ENCODE results near the gene FRYL.
A peak's percentile ranks its signal among the peaks of the same experiment; 100 is the strongest.
"Not testable (repeated sequence)": the region's sequence is repeated elsewhere in the genome, so short reads cannot be mapped to it uniquely, and the experiment has no call there.

Gene FRYL

GRCh38 chr4:48692044-48692443, 88.0 kb downstream of the FRYL start:
- no peak for DNase-seq (ENCODE audit: low read depth)
- Histone ChIP-seq H3K36me3 (ENCODE audit: control insufficient read depth, insufficient read depth, low read length, severe bottlenecking) (no peaks in the 10 kb centered on the region), H3K4me1 (ENCODE audit: control insufficient read depth, insufficient read depth, low read length) (no peaks in the 10 kb centered on the region), H3K9ac (ENCODE audit: low read length) (no peak overlapping the region), H3K27me3 (replicated peaks; ENCODE audit: control insufficient read depth, insufficient read depth, low read length) (no peaks in the 10 kb centered on the region), H3K9me3 (ENCODE audit: control insufficient read depth, low read length) (no peaks in the 10 kb centered on the region), H3K4me3 (ENCODE audit: low read length) (no peak overlapping the region)

GRCh38 chr4:48688953-48689352, 91.1 kb downstream of the FRYL start:
- no peak overlapping the region for H3K4me3 ChIP-seq (ENCODE audit: low read length)
- no peaks in the 10 kb centered on the region for H3K4me1 ChIP-seq (ENCODE audit: control insufficient read depth, insufficient read depth, low read length)
- H3K9me3 ChIP-seq (ENCODE audit: control insufficient read depth, low read length): no peaks in the 10 kb centered on the region
- no peaks in the 10 kb centered on the region for H3K36me3 ChIP-seq (ENCODE audit: control insufficient read depth, insufficient read depth, low read length, severe bottlenecking)
- DNase-seq (ENCODE audit: low read depth): no peak
- H3K9ac ChIP-seq (ENCODE audit: low read length): no peak overlapping the region
- no peaks in the 10 kb centered on the region for H3K27me3 ChIP-seq (replicated peaks; ENCODE audit: control insufficient read depth, insufficient read depth, low read length)

- Histone ChIP-seq H3K4me1 (ENCODE audit: control insufficient read depth, insufficient read depth, low read length) (no peaks in the 10 kb centered on the region), H3K9me3 (ENCODE audit: control insufficient read depth, low read length) (no peaks in the 10 kb centered on the region), H3K4me3 (ENCODE audit: low read length) (no peak overlapping the region), H3K9ac (ENCODE audit: low read length) (no peak overlapping the region), H3K27me3 (replicated peaks; ENCODE audit: control insufficient read depth, insufficient read depth, low read length) (no peaks in the 10 kb centered on the region), H3K36me3 (ENCODE audit: control insufficient read depth, insufficient read depth, low read length, severe bottlenecking) (no peaks in the 10 kb centered on the region)
- no peak for DNase-seq (ENCODE audit: low read depth)
Measured at GRCh38 chr4:48687313-48688051, 92.6 kb downstream of the FRYL start.

GRCh38 chr4:48686369-48686768, 93.7 kb downstream of the FRYL start:
- H3K4me3 ChIP-seq (ENCODE audit: low read length): no peak overlapping the region
- no peak overlapping the region for H3K9ac ChIP-seq (ENCODE audit: low read length)
- H3K4me1 ChIP-seq (ENCODE audit: control insufficient read depth, insufficient read depth, low read length): no peaks in the 10 kb centered on the region

GRCh38 chr4:48683784-48684666, 96.1 kb downstream of the FRYL start:
- no peak for DNase-seq (ENCODE audit: low read depth)
- no peak overlapping the region for H3K9ac ChIP-seq (ENCODE audit: low read length)
- H3K36me3 ChIP-seq (ENCODE audit: control insufficient read depth, insufficient read depth, low read length, severe bottlenecking): no peaks in the 10 kb centered on the region
- H3K9me3 ChIP-seq (ENCODE audit: control insufficient read depth, low read length): no peaks in the 10 kb centered on the region
- H3K27me3 ChIP-seq (replicated peaks; ENCODE audit: control insufficient read depth, insufficient read depth, low read length): no peaks in the 10 kb centered on the region
- H3K4me3 ChIP-seq (ENCODE audit: low read length): no peak overlapping the region
- H3K4me1 ChIP-seq (ENCODE audit: control insufficient read depth, insufficient read depth, low read length): no peaks in the 10 kb centered on the region

More at GRCh38 chr4:48686369-48686768, 93.7 kb downstream of the FRYL start:
- no peaks in the 10 kb centered on the region for H3K9me3 ChIP-seq (ENCODE audit: control insufficient read depth, low read length)
- DNase-seq (ENCODE audit: low read depth): no peak
- no peaks in the 10 kb centered on the region for H3K27me3 ChIP-seq (replicated peaks; ENCODE audit: control insufficient read depth, insufficient read depth, low read length)
- H3K36me3 ChIP-seq (ENCODE audit: control insufficient read depth, insufficient read depth, low read length, severe bottlenecking): no peaks in the 10 kb centered on the region

GRCh38 chr4:48682870-48683269, 97.2 kb downstream of the FRYL start:
- H3K4me3 ChIP-seq (ENCODE audit: low read length); H3K4me1 ChIP-seq (ENCODE audit: control insufficient read depth, insufficient read depth, low read length); DNase-seq (ENCODE audit: low read depth); H3K9me3 ChIP-seq (ENCODE audit: control insufficient read depth, low read length); H3K9ac ChIP-seq (ENCODE audit: low read length); H3K36me3 ChIP-seq (ENCODE audit: control insufficient read depth, insufficient read depth, low read length, severe bottlenecking); H3K27me3 ChIP-seq (replicated peaks; ENCODE audit: control insufficient read depth, insufficient read depth, low read length): not testable (repeated sequence)

GRCh38 chr4:48681856-48682255, 98.2 kb downstream of the FRYL start:
- DNase-seq (ENCODE audit: low read depth): peak; percentile 44
- Histone ChIP-seq H3K36me3 (ENCODE audit: control insufficient read depth, insufficient read depth, low read length, severe bottlenecking) (no peaks in the 10 kb centered on the region), H3K9me3 (ENCODE audit: control insufficient read depth, low read length) (no peaks in the 10 kb centered on the region), H3K27me3 (replicated peaks; ENCODE audit: control insufficient read depth, insufficient read depth, low read length) (no peaks in the 10 kb centered on the region), H3K4me1 (ENCODE audit: control insufficient read depth, insufficient read depth, low read length) (no peaks in the 10 kb centered on the region), H3K4me3 (ENCODE audit: low read length) (no peak overlapping the region), H3K9ac (ENCODE audit: low read length) (no peak overlapping the region)

GRCh38 chr4:48680848-48681568, 99.1 kb downstream of the FRYL start:
- Histone ChIP-seq H3K36me3 (ENCODE audit: control insufficient read depth, insufficient read depth, low read length, severe bottlenecking) (no peaks in the 10 kb centered on the region), H3K9ac (ENCODE audit: low read length) (no peak overlapping the region), H3K9me3 (ENCODE audit: control insufficient read depth, low read length) (no peaks in the 10 kb centered on the region), H3K27me3 (replicated peaks; ENCODE audit: control insufficient read depth, insufficient read depth, low read length) (no peaks in the 10 kb centered on the region), H3K4me1 (ENCODE audit: control insufficient read depth, insufficient read depth, low read length) (no peaks in the 10 kb centered on the region), H3K4me3 (ENCODE audit: low read length) (no peak overlapping the region)
- DNase-seq (ENCODE audit: low read depth): no peak

GRCh38 chr4:48673537-48673936, 106.5 kb downstream of the FRYL start:
- H3K9me3 ChIP-seq (ENCODE audit: control insufficient read depth, low read length): no peaks in the 10 kb centered on the region
- H3K36me3 ChIP-seq (ENCODE audit: control insufficient read depth, insufficient read depth, low read length, severe bottlenecking): no peaks in the 10 kb centered on the region
- no peak overlapping the region for H3K4me3 ChIP-seq (ENCODE audit: low read length)
- DNase-seq (ENCODE audit: low read depth): no peak
- H3K9ac ChIP-seq (ENCODE audit: low read length): no peak overlapping the region
- no peaks in the 10 kb centered on the region for H3K27me3 ChIP-seq (replicated peaks; ENCODE audit: control insufficient read depth, insufficient read depth, low read length)
- H3K4me1 ChIP-seq (ENCODE audit: control insufficient read depth, insufficient read depth, low read length): no peaks in the 10 kb centered on the region

- Histone ChIP-seq H3K4me1 (ENCODE audit: control insufficient read depth, insufficient read depth, low read length) (no peaks in the 10 kb centered on the region), H3K27me3 (replicated peaks; ENCODE audit: control insufficient read depth, insufficient read depth, low read length) (no peaks in the 10 kb centered on the region), H3K36me3 (ENCODE audit: control insufficient read depth, insufficient read depth, low read length, severe bottlenecking) (no peaks in the 10 kb centered on the region), H3K9ac (ENCODE audit: low read length) (no peak overlapping the region), H3K4me3 (ENCODE audit: low read length) (no peak overlapping the region), H3K9me3 (ENCODE audit: control insufficient read depth, low read length) (no peaks in the 10 kb centered on the region)
- no peak for DNase-seq (ENCODE audit: low read depth)
Measured at GRCh38 chr4:48670587-48670986, 109.5 kb downstream of the FRYL start.

- H3K9ac ChIP-seq (ENCODE audit: low read length): no peak overlapping the region
- DNase-seq (ENCODE audit: low read depth): no peak
- no peaks in the 10 kb centered on the region for H3K9me3 ChIP-seq (ENCODE audit: control insufficient read depth, low read length)
- H3K4me3 ChIP-seq (ENCODE audit: low read length): no peak overlapping the region
- H3K27me3 ChIP-seq (replicated peaks; ENCODE audit: control insufficient read depth, insufficient read depth, low read length): no peaks in the 10 kb centered on the region
- H3K4me1 ChIP-seq (ENCODE audit: control insufficient read depth, insufficient read depth, low read length): no peaks in the 10 kb centered on the region
- H3K36me3 ChIP-seq (ENCODE audit: control insufficient read depth, insufficient read depth, low read length, severe bottlenecking): no peaks in the 10 kb centered on the region
Measured at GRCh38 chr4:48669086-48669485, 111.0 kb downstream of the FRYL start.

Measured in adipocyte (in vitro differentiated cells).